Measurements from ENCODE around the gene KCTD5.

Gene KCTD5

GRCh38 chr16:2698103-2698870, 16.0 kb downstream of the KCTD5 start:
- no peak for DNase-seq

- DNase-seq: no peak
Measured at GRCh38 chr16:2698965-2699750, 16.8 kb downstream of the KCTD5 start.

GRCh38 chr16:2699791-2700600, 17.7 kb downstream of the KCTD5 start:
- DNase-seq: no peak

GRCh38 chr16:2700786-2701185, 18.5 kb downstream of the KCTD5 start:
- no peak for DNase-seq

GRCh38 chr16:2701272-2701671, 18.9 kb downstream of the KCTD5 start:
- no peak for DNase-seq

GRCh38 chr16:2701713-2702437, 19.6 kb downstream of the KCTD5 start:
- DNase-seq: no peak

GRCh38 chr16:2702438-2702825, 20.1 kb downstream of the KCTD5 start:
- no peak for DNase-seq

GRCh38 chr16:2702871-2703745, 20.8 kb downstream of the KCTD5 start:
- no peak for DNase-seq

- DNase-seq: no peak
Measured at GRCh38 chr16:2704166-2704982, 22.1 kb downstream of the KCTD5 start.

GRCh38 chr16:2704983-2705275, 22.6 kb downstream of the KCTD5 start:
- DNase-seq: no peak

GRCh38 chr16:2705351-2705750, 23.0 kb downstream of the KCTD5 start:
- DNase-seq: no peak

GRCh38 chr16:2706085-2706484, 23.8 kb downstream of the KCTD5 start:
- DNase-seq: no peak

- no peak for DNase-seq
Measured at GRCh38 chr16:2706611-2707311, 24.4 kb downstream of the KCTD5 start.

- no peak for DNase-seq
Measured at GRCh38 chr16:2707368-2708289, 25.3 kb downstream of the KCTD5 start.

GRCh38 chr16:2708290-2708639, 25.9 kb downstream of the KCTD5 start:
- DNase-seq: no peak

- no peak for DNase-seq
Measured at GRCh38 chr16:2708955-2709587, 26.7 kb downstream of the KCTD5 start.

- DNase-seq: no peak
Measured at GRCh38 chr16:2709588-2709984, 27.3 kb downstream of the KCTD5 start.

GRCh38 chr16:2710021-2710710, 27.8 kb downstream of the KCTD5 start:
- DNase-seq: no peak

Data from NCI-H1694 (cell line).